Dedifferentiated amniotic fluid mesenchymal stem cell (primary cell): ENCODE results near the gene CD44.

Source experiments
- DNase-seq: peaks from one replicate; pipeline ENCODE4 v3.0.0-alpha.2; 2016; ENCODE audit errors: extremely low spot score

Gene CD44

DNA sequence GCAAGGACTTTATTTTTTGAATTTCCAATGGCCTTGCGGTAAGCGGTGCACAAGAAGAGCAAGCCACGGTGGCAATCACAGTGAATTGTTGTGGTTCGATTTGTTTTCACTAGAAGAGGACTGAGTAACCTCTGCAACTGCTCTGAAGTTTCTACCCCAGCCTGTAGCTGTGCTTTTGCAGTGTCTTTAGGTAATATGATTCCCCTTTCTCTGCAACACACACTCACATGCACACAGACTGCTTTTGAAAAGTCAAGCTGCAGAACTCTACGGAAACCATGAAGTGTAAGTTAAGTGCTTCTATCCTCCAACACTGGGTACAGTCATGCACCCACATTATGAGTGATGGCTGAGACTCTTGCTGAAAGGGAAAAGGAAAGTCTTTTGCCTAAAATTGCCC lies 38.4 kb downstream of the CD44 start:
- DNase-seq = no peak

DNA sequence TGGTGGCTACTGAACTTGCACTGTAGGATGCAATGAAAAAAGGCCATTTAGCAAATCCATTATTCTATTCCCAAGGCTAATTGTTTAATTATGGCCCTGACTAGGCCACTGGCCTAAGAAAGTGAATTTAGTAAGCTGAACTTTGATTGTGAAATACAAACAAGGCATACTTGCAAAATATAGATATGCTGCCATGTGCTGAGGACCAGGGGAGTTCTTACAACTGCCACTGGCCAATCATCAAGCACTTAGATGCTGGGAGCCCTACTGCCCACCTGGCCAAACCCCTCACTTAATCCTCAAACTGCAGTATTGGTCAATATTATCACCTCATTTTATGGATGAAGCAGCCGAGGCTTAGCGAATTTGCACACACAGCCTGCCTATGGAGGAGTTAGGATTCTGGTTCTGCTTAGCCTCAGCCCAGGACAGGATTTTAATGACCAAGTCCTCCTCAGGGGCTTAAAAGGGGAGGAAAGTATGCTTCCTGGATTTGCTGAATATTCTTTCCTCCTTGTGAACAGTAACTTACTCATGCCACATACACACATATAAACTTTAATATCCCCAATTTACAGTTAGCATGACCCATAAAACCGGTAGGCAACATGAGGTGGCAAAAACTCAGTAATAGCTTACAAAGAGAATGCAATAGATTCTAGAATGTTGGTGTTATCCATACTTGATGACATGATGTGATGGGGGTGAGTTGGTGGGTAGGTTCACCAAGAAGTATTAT lies 39.3 kb downstream of the CD44 start:
- DNase-seq = no peak

DNA sequence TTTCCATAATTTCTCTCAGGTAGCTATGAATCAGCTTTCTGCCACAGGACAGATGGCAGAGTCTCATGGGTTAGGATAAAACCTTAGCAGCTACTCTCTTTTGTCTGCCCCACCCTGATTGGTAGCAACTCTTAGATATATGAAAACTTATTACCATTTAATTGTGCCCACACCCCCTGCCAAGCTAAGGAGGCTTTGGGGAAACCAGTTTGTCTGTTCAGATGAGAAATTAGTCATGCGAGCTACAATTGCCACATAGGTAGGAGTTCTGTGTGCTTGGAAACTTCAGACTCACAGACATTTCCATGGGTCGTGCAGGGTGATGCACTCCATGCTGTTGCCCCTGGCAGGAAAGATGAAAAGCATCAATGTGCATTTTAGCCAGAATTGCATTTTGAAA lies 39.9 kb downstream of the CD44 start:
- no peak for DNase-seq

DNA sequence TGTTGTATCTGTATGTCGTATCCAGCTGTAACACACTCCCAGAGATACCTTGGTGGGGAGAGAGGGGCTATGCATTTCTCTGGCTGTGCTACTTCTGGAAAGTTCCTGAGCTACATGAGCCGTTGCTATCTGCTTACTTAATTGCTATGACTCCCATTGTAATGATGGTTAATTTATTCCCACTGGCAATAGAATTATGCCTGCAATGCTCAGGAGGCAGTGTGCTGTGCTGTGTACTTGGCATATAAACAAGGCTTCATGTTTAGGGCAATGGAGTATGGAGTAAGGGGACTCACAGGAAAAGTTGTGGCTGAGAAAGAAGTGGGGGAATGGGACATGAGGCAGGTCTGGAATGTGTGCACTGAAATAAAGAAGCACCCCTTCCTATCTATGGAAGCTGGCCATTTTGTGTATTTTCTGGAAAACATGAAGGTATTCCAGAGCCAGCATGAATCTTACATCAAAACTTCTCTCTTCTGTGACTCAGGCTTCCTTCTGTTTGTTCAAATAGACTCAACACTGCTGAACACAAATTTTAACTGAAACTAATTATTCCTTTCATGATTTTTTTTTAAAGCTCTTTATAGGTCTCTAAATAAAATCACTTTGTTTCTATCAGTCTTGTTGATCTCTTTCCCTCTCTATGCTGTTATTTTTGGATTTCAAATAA lies 40.6 kb downstream of the CD44 start:
- DNase-seq = no peak

DNA sequence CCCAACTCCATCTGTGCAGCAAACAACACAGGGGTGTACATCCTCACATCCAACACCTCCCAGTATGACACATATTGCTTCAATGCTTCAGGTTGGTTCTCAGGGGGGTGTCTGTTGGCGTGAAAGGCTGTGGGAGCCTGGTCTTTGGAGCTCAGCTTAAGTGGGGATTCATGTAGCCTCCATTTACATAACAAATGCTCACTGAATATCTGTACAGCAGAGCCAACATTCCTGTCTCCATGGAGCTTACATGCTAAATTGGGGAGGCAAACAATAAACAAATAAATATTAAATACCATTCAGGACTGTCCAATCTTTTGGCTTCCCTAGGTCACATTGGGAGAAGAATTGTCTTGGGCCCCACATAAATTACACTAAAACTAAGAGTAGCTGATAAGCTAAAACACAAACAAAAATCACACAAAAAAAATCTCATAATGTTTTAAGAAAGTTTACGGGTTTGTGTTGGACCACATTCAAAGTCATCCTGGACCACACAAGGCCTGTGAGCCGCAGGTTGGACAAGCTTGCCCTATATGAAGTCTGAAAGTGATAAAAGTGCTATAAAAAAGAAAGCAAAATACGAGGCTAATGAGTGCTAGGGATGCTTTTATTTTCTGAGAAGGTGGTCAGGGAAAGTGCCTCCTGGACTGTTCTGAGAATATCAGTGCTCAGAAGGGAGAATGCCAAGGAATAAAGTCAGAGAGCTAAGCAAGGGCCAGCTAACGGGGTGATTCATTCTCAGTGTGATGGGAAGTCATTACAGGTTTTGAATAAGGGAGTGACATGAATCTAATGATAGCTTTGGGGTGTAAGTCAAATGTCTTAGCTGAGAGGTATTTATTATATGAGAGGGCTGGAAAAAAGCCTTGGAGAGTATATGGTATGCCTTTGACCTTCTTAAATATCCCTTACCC lies 41.6 kb downstream of the CD44 start:
- no peak for DNase-seq

DNA sequence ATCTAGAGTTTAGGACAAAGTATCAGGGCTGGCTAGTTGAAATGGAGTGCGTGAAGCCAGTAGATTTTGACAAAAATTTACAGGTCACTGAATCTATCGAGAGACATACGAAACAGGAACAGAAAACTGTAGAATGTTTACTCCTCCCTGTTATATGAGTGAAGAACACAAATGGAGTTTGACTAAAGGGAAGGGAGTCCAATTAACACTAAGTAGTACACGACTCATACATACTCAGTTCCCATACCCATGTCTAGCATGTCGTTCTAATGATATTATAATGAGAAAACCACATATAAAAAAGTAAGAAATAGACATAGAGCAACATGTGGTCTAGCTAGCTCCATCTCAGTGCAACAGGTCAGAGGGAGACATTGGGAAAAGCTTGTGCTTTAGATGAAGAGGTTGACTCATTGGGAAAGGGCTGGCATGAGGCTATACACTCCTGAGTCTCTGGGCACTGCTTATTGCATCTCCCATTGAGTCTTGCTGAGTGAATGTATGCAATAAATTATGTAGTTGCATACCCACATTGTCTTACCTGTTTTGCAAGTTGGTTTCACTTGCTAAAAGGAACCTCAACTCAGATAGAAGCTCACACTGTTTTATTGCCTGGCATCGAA lies 43.5 kb downstream of the CD44 start:
- no peak for DNase-seq

DNA sequence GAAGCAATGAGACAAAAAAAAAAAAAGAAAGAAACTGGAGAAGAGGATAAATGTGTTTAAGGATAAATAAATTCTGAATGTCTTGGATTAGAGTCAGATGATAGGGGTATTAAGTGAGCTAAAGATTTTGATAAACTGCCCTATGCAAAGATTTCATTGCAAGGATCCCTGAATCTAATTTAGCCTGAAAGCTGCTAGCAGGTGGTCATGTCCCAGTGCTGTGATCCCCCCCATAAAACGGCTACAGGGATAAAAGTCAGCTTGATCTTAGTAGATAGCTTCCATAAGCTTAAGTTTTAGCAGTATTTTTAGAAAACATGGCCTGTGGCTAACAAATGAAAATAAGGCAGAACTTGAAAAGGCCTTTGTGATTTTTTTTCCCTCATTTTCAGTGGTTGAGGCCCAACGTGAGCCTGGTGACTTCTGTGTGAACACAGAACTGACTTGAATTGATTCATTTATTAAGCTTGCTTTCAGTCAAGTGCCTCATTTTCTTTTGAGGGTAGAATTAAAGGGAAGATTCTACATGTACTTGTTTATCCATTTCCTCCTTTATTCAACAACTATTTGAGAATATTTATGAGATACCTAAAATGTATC lies 44.5 kb downstream of the CD44 start:
- no peak for DNase-seq

DNA sequence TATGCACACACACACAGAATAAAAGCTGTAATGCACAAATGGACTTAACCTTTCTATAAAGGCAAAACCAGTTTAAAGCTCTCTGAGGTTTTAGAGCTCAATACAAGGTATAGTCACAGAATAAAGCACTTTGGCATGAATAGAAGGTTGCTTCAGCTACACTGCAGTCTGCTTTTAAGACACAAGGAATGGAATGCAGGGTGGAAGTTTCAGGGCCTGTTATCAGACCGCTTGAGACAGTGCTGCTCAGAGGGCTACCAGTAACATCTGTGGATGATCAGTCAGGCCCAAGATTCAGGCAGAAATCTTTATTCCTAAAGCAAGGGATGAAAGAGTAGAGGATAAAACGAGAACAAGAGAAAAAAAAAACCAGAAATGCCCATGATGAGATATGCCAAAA lies 46.7 kb downstream of the CD44 start:
- DNase-seq = no peak

DNA sequence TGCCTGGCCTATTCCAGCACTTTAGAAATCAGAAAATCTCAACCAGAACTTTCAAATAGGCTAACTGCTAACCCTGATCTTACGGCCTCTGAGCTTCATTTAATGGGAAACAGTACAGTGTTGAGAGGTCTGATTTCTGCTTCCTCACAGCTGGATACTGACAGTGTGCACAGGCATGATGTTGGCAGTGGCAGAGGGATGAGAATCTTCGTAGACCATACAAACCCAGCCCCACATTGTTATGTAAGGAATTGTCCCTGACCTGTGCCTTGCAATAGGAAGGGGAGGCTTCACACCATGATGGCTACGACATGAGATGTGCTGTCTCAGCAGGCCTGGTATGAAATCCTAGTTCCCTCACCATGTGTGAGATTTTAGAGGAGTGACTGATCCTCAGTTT lies 49.0 kb downstream of the CD44 start:
- DNase-seq = no peak

DNA sequence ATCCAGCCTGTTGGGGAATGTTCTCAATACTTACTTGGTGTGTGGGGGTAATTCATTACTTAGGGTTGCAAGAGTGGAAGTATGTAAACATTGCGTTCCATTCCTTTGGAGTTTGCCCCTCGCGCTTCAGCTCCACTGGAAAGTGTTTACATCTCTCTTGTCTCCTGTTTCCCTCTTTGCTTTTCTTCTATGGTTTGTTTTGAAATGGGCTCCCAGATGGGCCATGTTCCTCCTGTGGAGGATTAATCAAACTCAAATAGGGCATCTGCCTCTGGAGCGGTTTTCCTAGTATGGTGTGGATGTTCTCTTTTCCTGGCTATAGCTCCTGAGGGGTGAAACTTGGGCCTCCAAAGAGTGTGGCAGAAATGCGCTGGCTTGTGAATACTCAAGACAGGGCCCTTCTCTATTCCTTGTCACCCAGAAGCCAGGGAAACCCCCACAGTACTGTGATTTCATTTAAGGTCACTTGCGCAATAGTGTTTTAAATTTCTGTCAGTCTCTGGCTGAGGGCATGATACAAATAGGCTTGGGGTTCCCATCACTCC lies 51.9 kb downstream of the CD44 start:
- no peak for DNase-seq

DNA sequence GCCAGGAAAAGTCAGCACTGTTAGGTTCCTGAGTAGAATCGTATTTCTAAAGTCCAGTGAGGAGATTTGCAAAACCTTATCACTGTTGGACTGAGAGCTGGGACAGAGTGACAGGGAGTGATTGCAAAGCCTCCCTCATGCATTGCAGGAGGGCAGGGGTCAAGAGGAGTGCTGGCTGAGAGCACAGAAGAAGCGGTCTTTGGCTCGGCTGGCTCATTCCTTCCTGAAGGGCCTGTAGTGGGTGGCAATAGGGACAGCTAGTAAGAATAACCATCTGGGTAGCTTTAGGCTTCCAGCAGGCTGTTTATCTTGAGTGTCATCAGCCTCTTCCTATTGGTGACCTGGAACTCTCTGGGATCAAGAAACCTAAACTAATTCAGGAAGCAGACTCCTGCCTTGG lies 53.4 kb downstream of the CD44 start:
- no peak for DNase-seq

DNA sequence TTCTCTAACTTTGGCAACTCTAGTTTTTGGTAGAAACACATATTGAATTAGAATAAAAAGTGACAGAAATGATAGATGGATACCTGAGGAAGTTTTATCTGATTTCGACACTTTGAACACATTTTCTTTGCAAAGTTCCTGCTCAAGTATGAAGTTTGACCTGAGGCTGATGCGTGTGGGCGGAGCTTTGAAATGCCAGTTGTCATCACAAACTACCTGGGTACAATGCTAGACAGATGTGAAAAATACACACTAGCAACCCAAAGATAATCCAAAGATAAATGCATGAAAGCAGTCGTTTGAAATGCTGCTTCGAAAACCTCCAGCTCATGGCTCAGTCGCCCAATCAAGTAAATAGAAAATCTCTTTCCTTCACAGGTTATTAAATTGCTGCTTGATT lies 54.8 kb downstream of the CD44 start:
- no peak for DNase-seq

DNA sequence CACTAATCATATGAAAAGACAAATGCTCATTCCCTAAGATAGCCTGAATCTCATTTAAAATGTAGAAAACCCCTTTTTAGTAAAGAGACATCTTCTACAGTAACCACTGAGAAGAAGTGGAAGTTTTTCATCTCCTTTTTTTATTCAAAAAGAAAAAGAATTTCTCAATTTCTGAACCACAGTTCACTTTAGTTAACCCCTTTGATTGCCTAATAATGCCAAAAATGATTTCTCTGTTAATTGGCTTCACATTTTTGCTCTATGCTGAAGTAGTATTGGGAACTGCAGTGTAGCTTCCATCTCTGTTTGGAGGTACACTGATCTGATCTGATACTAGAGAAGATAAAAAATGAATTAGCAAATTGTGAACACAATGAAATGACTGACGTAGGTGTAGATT lies 58.3 kb downstream of the CD44 start:
- no peak for DNase-seq

DNA sequence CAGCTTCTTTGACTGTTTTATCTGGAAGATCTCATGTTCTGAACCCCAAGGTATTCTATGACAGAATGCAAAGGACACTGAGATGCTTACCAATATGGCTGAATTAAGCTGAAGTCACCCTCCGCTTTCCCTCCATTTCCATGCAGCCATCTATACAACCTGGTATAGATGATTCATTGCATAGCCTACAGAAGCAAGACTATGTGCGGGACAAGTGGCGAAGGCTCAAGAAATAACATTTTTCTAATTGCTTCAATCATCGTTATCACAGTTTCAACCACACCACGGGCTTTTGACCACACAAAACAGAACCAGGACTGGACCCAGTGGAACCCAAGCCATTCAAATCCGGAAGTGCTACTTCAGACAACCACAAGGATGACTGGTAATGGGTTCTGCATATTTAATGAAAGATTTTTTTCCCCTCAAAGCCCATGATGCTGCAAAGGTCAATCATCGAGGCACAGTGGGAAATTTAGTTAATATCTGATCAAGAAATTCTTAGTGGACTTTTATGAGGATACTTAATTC lies 61.9 kb downstream of the CD44 start:
- DNase-seq = no peak

DNA sequence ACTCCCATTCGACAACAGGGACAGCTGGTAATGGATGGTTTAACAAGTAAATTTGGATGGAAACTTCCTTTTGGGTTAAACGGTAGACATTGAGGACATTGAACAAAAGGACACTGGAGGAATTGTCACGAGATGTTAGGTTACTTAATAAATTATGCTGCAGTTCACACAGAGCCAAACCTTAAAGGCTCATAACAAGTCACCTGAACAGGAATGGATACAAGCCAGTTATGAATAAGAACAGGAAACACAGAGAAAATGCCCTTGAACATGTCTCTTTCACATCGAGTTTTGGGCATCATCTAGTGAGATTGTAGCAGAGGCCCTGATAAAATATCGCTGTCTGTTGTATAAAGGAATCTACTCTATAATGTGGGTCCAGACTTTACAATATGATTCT lies 65.6 kb downstream of the CD44 start:
- DNase-seq = no peak

DNA sequence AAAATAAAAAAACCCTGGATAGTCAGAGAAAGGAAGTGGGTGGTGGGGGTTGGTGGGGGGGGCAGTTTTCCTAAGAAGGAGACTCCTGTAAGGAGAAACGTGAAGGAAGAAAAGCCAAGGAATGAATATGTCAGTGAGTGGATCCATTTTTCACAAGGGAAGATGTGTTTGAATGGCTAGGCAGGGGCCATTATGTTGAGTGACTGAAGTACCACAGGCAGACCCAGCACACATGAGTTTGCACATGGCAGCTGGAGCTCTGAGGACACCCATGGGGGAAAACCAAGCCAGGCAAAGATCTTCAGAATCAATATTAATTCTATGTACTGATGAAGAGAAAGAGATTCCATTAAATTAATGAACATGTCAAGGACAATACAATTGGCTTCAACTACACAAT lies 67.6 kb downstream of the CD44 start:
- DNase-seq = no peak

DNA sequence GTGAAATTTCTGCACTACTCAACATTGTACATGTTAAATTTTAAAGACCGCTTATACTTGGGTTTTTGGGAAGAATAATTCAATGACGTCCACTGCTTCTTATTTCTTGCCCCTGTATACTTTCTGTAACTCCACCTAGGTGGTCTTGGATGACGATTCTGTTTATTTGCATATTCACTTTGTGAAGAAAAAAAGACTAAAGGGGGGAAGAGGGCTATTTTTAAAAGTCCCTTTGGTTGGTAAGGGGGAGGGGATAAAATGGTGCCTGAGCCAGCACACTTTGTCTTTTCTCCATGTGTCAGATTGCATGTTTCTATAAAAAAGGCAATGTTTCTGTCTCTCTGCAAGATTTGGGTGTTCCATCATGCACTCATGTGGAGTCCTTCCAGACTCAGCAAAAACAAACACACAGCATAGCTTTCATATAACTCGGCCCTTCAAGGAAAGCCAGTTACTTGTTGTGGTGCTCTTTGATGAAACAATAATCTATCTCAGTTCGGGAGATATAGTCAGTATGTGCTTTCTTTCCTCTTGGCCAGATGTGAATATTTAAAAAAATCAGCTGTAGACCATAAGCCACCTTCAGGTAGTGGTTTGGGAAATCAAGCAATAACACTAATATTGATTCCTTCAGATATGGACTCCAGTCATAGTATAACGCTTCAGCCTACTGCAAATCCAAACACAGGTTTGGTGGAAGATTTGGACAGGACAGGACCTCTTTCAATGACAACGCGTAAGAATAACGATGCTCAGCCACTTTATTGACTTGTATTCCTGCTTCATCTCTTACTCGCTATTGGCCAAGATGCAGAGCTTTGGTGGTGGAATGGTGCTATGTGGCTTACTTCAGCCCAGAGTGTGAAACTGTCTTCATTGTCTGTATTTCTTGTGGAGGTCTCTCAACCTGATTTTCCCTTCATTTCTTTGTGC lies 68.8 kb downstream of the CD44 start:
- no peak for DNase-seq

DNA sequence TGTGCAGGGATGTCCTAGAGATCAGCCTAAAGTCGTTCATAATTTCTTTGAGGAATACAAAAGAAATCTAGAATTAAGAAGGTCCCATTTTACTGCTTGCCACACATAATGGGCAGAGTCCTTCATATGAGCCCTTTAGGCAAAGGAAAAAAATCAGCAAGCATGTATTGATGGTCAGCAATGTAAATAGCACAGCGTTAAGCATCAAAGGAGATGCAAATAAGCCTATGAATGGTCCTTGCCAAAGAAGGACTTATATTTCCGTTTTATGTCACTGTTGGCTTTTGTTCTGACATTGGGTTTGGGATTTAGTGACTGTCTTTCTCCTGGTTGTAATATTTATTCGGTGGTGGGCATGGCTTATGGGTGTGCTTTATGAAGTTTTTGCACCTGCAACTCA lies 69.8 kb downstream of the CD44 start:
- no peak for DNase-seq

DNA sequence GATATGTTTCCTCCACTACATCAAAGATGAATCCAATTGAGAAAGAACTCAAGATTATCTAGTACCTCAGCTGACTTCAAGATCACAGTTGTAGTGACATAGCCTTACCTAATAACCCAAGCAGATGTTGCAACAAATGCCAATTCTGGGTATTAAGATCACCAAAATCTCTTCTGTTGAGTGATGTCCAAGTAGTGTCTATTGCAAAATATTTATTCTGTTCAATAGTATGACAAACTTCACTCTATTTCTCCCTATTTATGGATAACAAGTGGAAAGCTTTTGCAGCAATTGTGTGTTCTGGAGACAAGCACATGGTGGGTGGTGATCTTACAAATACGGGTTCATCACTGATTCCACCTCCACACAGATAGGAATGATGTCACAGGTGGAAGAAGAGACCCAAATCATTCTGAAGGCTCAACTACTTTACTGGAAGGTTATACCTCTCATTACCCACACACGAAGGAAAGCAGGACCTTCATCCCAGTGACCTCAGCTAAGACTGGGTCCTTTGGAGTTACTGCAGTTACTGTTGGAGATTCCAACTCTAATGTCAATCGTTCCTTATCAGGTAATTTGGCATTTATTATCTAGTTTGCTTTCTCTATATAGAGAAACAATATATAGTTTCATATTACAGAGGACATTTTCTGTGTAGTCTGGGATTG lies 72.0 kb downstream of the CD44 start:
- no peak for DNase-seq

DNA sequence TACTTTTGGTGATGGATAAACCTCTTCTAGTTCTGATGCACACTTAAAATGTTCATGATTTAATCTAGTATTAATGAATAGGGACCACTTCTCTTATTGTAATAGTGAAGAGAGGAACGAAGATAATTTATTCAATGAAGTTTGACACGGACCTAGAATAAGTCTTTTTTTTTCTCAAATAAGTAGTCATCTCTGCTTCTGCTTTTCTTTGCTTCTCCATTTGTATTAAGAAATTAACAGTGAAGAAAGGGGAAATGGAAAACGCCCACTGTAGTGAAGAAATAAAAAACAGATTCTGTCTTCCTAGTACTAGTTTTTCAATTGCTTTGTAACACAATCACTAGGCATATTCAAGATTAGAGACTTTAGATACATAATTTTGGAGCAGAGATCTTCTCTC lies 73.0 kb downstream of the CD44 start:
- DNase-seq = no peak
